GM18520 (cell line): ENCODE measurements around the gene RAD51B.
"Not testable (repeated sequence)": the region's sequence is repeated elsewhere in the genome, so short reads cannot be mapped to it uniquely, and the experiment has no call there.

Experiments
- ATAC-seq: cut with Tn5 transposase; IDR thresholded peaks from one replicate; pipeline ENCODE4 v1.9.1; 2021; ENCODE audit not compliant: unreplicated experiment

RAD51B gene

DNA sequence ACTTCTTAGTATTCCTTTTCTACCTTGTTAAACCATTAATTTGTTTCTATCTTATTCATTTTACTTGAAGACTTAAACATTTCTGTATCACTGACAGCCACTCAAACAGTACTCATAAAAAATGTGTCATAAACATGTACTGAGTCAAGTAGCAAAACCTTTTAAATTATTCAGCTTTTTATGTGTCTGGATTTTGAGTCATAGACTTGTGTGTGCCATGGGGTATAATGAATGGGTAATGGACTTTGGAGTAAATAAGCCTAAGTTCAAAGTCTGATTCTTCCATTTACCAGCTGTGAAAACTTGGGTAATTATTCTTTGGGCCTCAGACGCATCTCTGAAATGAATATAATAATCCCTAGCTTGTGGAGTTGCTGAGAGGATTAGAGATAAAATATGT, 199.0 kb downstream of the RAD51B start:
- no peak for ATAC-seq

DNA sequence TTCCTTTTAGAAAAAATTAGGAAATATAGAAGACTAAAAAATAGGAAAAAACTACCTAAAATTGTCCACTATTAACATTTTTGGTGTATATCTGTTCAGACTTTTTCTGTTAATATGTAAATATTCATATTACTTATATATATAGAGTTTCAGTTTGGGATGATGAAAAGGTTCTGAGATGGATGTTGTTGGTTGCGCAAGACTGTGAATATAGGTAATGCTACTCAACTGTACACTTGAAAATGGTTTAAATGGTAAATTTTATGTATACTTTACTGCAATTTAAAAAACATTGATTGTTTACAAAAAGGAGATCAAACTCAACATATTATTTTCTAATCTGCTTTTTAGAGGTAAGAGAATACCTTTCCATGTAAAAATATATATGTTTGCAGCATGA, 200.9 kb downstream of the RAD51B start:
- no peak for ATAC-seq

DNA sequence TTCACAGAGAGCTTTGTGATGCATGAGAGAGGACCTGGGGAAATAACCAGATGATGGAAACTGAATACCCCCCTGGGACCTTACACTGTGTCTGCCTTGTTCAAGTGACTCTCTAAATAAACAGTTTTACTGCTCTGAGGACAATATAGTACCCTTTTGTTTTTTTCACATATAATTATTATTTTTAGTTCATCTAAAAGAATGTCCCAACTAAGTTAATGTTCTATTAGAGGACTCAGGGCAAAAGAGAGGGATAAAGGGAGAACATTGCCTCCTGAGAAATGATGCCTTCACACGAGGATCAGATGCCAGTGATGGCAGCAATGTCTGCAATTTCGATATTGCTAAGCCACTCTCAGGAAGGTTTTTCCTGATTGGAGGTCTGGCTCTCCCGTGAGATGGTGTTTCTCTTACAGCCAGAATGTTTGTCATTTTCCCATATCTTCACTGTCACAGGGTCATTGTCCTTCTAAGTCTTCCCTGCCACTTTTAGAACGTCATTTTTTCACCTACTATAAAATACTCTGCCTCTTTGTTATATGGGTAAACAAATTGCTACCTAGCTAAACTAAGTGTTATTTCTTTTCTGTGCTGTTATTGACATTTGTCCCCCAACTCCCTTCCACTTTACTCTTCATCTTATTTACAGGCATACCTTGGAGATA, 201.6 kb downstream of the RAD51B start:
- peak; percentile 41 for ATAC-seq

DNA sequence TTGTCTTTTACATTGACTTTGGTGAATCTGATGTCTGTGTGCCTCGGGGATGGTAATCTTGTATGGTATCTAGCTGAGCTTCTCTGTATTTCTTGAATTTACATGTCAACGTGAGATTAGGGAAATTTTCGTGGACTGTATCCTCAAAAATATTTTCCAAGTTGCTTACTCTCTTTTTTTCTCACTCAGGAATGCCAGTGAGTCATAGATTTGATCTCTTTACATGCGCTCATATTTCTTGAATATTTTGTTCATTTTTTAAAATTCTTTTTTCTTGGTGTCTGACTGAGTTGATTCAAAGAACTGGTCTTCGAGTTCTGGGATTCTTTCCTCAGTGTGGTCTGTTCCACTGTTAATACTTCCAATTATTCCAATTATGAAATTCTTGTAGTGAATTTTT, 207.7 kb downstream of the RAD51B start:
- ATAC-seq: no peak

DNA sequence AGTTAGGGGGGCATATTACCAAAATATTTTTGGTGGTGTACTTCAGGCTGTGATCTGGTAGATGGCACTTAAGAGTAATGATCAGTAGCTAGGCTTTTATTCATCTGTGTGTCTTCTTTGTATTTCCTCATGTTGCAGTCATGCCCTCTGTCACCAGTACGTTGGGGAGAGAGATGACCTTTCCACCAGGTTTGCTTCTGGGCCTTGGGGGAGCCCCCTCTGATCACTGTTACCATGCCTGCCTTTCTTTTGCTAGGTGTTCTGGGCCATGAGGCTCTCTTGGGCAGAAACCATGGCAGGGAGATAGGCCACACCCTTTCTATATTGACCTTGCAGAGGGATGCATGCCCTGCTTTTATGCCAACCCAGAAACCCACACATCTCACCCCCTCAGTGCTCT, 208.5 kb downstream of the RAD51B start:
- no peak for ATAC-seq

DNA sequence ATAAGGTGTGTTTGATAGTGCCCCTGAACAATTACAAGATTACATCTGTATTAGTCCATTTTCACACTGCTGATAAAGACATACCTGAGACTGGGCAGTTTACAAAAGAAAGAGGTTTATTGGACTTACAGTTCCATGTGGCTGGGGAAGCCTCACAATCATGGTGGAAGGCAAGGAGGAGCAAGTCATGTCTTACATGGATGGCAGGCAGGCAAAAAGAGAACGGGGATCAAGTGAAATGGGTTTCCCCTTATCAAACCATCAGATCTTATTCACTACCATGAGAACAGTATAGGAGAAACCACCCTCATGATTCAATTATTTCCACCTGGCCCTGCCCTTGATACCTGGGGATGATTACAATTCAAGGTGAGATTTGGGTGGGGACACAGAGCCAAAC, 211.4 kb downstream of the RAD51B start:
- not testable (repeated sequence) for ATAC-seq

DNA sequence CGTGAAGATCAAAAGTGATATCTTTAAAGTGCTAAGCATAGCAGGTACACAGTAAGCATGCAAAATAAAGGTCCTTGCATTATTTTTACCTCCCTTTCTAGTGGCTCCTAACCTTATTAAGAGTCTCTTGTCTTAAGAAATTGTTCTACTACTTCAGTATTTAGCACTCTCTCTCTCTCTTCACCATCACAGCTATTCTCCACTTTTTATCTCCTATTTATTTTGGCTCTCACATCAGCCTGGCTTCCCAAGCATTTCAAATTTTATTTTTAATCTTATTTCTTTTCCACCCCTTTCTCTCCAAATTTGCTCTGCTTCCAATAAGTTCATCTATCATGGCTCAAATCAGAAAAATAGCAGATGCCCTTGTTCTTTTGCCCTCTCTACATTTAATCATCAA, 212.6 kb downstream of the RAD51B start:
- ATAC-seq: no peak

DNA sequence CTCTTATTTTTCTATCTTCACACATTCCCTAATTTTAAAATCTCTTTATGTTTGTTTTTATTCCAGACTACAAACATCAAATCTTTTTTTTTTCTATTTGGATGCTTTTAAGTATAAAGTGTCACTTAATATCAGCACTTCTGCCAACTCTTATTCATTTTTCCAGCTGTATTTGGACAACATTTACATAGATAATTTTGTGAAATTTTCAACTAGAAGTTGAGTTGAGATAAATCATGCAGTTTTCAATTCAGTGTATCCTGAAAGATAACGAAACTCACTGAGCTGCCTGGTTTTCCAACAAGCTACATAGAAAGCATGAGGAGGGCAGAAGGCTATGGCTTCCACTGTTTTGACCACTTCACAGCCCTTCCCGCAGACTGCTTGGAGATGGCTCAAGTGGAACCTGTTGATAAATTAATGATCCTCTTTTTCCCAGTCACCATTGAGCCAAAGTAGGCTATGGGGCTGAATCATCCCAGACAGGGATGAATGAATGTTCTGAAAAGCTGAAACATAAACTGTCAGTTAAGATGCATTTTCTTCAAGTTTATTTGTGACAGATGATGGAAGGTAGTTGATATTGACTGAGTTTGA, 213.9 kb downstream of the RAD51B start:
- no peak for ATAC-seq

DNA sequence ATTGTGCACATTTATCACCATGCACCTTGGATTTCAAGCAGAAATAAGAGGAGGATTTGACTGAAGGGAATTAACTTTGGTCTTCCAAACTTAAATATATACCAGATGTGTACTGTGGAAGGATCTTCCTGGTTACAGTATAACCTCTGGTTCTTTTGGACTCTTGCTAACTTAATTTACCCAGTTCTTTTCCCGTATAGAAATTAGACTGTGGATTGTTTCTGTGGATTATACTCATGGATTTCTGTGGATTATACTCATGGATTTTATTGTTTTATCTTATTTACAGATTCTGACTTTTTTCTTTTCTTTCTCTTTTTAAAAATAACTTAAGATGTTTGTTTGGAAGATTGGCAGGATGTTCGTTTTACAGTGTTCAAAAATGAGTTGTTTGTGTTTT, 215.3 kb downstream of the RAD51B start:
- no peak for ATAC-seq

DNA sequence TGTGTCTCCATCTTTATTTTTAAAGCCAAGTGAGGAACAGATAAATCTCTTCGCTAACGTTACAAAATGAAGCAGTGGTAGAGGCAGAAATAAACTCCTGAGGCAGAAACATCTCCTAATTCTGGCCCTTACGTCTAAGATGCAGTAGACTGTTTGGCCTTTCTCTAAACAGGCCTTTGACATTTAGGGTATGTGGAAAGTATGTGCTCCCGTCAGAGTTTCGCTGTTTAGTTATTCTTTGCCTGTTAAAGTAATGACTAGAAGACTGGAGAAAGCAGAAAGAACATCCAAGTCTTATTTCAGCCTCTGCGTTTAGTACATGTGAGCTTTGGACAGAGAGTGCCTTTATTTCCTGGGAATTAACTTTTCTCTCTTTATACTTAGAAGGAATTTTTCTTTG, 216.6 kb downstream of the RAD51B start:
- ATAC-seq: no peak

DNA sequence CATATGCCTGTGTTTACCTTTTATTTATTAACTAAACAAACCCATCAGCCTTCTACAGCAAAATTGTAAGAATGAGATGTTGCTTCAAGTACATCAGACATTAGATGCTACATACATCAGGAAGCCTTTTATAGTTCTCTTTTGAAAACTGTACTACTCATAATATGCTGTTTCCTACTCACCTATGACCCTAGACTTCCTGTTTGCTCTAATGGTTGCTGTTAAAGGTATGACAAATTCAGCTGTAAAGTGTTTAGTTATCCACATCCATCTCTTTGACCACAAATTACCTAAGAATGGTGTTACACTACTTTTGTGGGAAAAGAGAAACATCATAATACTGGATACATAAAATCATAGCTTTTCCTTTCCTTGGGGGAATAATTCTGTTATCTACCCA, 220.0 kb downstream of the RAD51B start:
- no peak for ATAC-seq

DNA sequence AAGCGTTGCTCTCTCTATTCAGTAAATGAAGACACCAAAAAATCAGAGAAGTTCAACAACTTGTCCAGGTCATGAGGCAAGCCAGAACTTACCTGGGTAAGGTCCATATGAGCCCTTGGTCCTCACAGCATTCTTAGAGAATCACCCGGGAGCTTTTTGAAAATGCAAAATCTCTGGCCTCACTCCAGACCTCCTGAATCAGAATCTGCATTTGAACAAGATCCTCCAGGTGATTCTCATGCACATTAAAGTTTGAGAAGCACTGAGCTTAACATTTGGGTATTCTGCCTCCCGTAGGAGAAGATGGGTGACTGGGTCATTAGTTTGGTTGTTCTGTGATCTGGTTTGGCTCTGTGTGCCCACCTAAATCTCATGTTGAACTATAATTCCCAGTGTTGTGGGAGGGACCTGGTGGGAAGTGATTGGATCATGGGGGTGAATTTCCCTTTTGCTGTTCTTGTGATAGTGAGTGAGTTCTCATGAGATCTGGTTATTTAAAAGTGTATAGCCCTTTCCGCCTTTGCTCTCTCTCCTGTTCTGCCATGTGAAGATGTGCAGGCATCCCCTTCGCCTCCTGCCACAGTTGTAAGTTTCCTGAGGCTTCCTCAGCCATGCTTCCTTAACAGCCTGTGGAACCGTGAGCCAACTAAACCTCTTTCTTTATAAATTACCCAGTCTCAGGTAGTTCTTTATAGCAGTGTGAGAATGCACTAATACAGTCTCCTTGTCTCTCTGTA, 221.2 kb downstream of the RAD51B start:
- no peak for ATAC-seq

DNA sequence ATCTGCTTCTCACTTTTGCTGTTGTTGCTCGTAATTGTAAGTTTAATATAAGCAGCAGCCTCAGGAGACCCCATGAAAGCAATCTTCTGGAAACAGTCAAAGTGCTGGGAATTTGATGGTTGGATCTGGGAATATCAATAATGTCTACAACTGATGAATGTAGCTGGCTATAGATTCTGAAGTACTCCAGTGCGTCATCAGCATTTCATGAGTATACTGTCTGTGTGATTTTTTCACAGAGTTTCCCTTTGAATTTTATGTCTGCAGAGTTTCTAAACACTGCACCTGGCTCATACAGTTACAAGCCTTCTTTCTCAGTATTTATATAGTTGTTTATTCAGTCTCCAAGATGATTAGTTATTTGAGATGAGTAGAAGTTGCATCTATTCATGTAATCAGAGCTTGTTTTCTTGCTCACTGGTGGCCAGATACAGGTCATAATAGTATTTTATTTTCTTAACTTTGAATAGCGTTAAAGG, 222.3 kb downstream of the RAD51B start:
- ATAC-seq: no peak

DNA sequence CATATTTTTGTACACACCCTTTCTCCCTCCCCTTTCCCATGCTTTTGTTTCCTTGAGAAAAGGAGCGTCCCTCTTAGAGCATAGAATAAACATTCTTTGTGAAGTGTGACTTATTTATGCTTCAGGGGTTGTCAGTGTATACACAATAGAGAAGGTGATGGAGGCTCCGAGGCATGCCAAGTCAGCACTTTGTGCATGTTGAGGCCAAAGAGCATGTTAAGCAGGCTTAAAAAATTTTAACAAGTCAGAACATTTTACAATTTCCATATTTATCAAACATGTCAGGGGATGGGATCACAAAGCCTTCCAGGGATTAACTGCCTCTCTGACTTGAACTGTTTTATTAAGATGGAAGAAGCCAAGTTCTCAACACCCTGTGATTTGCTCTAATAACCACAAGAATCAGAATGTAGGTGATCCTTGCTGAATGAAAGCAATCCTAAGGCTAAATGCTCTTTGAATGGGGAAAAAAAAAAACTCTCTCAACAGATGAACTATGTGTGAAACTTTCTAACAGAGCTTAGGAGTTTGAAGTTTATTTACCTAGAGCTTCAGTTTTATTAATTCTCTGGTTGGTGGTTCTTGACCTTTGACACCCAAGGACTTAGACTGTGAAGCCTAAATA, 223.1 kb downstream of the RAD51B start:
- no peak for ATAC-seq

DNA sequence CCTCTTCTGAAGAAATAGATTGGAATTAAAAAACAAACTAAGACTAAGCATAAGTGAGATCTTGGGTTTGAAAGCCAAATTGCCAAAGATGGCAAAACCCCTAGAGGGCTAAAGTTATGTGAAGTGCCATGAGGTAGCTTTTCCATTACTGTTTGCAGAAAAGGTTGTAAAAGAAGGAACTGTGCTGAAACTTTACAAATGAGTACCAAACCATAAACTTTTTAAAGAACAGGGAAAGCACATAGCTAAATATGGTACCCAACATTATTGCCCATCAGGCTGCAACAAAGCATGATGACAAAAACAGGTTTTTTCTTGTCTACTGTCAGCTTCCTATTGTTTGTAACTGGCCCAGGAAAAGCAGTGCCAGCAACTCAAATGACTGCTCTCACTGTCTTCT, 224.2 kb downstream of the RAD51B start:
- no peak for ATAC-seq

DNA sequence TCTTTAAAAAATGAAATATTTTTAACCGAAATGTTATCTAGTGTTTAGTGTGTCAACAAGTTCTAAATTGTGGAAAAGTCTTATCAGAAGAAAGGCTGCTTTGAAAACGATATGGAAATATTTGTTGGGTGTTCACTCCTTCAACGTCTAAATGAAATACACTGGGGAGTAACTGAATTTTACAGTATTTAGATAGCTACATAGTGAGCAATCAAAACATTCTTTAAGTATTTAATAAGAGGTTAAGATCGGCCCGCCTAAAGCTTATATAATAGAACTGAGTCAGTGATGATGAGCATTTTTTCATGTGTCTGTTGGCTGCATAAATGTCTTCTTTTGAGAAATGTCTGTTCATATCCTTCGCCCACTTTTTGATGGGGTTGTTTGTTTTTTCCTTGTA, 228.3 kb downstream of the RAD51B start:
- ATAC-seq: no peak

DNA sequence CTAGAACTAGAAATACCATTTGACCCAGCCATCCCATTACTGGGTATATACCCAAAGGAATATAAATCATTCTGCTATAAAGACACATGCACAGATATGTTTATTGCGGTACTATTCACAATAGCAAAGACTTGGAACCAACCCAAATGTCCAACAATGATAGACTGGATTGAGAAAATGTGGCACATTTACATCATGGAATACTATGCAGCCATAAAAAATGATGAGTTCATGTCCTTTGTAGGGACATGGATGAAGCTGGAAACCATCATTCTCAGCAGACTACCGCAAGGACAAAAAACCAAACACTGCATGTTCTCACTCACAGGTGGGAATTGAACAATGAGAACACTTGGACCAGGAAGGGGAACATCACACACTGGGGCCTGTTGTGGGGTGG, 229.2 kb downstream of the RAD51B start:
- ATAC-seq: not testable (repeated sequence)

DNA sequence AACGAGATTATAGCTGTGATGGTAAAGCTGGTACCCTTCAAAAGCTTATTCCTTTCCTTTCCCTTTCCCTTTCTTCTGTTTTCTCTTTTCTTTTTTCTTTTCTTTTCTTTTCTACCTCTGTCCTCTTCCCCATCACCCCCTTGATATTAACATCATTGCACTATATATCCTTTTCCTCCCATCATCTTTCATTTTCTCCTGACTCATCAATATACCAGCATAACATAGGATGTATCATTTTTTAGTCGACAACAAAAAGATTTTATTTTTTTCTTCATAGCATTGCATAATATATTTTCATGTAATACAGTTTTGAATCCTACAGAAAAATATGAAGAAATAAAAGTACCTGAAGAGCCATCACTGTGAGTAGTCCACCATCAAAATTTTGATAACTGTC, 230.6 kb downstream of the RAD51B start:
- no peak for ATAC-seq

DNA sequence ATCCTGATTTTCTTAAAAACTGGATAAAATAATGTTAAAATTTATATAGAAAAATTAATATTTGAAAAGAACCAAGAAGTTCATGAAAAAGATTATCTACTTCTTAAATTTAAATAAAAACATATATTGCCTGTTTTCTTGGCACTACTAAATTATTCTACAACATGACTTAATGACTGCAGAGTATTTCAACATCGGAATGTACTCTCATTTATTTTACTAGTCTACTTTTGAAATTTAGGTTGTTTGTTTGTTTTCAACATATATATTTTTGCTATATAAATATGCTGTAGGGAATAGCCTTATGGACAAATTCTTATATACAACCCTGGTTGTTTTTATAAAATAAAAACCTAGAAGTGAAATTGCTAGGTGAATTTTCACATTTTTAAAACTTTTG, 231.6 kb downstream of the RAD51B start:
- no peak for ATAC-seq

DNA sequence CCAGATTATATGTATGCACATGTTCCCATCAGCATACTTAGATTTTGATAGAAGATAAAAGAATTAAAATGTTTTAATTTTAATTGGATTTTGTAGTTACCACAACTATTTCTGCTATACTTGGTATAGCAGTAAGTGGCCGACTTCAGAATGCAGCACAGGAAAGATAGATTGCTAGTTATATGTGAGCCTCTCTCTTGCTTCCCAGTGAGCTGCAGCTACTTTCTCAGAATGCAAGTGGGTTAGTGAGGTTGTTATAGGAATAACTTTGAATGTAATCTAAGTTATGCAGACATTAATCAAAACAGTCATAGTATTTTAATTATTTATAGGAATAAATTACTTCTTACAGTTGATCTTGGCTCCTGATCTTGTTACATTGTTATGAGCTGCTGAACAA, 240.6 kb downstream of the RAD51B start:
- no peak for ATAC-seq

DNA sequence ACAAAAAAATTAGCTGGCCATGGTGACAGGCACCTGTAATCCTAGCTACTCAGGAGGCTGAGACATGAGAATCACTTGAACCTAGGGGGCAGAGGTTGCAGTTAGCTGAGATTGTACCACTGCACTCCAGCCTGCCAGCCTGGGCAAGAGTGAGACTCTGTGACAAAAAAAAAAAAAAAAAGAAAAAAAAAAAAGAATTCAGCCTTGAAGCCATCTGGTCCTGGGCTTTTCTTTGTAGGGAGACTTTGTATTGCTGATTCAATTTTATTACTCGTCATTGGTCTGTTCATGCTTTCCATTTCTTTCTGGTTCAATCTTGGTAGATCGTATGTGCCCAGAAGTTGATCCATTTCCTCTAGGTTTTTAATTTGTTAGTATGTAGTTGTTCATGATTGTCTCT, 243.1 kb downstream of the RAD51B start:
- ATAC-seq: no peak

DNA sequence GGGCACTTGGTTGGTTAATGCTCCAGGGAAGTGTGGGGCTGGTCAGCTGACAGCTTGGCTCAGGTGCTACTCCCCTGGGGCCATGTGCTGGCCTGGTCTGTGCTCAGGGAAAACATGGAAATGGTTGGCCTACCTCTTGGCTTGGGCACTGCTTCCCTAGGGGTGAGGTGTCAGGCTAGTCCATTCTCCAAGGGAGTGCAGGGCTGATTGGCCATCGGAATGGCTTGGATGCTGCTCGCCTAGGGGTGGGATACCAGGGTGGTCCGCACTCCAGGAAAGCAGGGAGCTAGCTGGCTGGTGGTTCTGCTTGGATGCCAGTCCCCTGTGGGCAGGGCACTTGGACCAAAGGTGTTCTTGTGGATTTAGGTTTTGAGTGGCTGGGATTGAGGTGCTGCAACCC, 245.7 kb downstream of the RAD51B start:
- no peak for ATAC-seq
